ENCODE measurements around the gene TSHZ2. TPM values are rescaled to one million over a fixed set of nuclear protein-coding genes. Genes with fewer than 3 reads are reported as not detected.

Gene TSHZ2
- total and polyA plus RNA-seq, 2 donors (not counting 1 experiment from before 2014, with no cell fraction given): 1.00 to 5.7 TPM

DNA sequence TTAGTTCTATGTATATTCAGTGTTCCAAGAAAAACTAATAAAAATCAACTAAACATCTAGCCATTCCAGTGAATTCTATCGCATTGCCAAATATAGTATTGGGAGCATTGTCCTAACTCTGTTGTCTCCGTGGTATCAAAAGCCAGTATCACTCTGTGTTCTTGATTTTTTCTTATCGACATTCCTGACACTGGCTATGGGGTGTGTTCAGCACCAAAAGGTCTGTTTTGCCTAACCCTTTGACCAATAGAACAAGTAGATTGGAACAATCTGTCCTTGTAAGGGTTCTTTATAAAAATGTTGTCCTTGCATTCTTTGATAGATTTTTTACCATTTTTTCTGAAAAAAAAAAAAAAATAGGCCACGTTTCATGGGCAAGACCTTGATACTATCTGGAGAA, 161.5 kb downstream of the TSHZ2 start:
- no peaks in the 10 kb centered on the region for H3K79me2 ChIP-seq (ENCODE audit: control insufficient read depth, insufficient read depth, low read length)
- no peaks in the 10 kb centered on the region for H3K9me3 ChIP-seq (ENCODE audit: control extremely low read depth in 1 of 3, control insufficient read depth in 2 of 3, insufficient read depth in 1 of 3, low read length in 2 of 3)
- Mint-ChIP-seq H3K27me3 (peaks cover 9% of the 10 kb centered on the region), H3K27ac (no peak overlapping the region), H3K9me3 (ENCODE audit: insufficient read depth) (no peaks in the 10 kb centered on the region), H3K4me3 (no peak overlapping the region), H3K4me1 (no peaks in the 10 kb centered on the region)
- ChIA-PET POLR2A (no interaction called here), CTCF (no interaction called here)
- H3K4me3 ChIP-seq (ENCODE audit: control extremely low read depth in 1 of 5, extremely low read depth in 1 of 5, insufficient read depth in 1 of 5, low read depth in 2 of 5, low read length in 4 of 5): no peak overlapping the region
- intact Hi-C loops (cut with micrococcal nuclease): no loop called here
- H3K27me3 ChIP-seq (replicated peaks in 1 of 4; ENCODE audit: control extremely low read depth in 1 of 4, control insufficient read depth in 3 of 4, insufficient read depth in 4 of 4, low read length in 3 of 4): peaks cover 0 to 3% (median 0%) of the 10 kb centered on the region in 4 experiments
- H3K27ac ChIP-seq (ENCODE audit: low read length in 2 of 2): no peak overlapping the region
- DNase-seq (no peak), ATAC-seq (ENCODE audit: low read depth) (no peak)
- no peak overlapping the region for H2AFZ ChIP-seq (ENCODE audit: insufficient read depth, low read depth, low read length, poor library complexity, severe bottlenecking)
- H3K9ac ChIP-seq (ENCODE audit: low read length): no peak overlapping the region
- no peak overlapping the region for H3K4me2 ChIP-seq (replicated peaks; ENCODE audit: low read depth, low read length, poor library complexity, severe bottlenecking)
- no peaks in the 10 kb centered on the region for H3K4me1 ChIP-seq (ENCODE audit: control insufficient read depth in 2 of 2, insufficient read depth in 2 of 2, low read length in 2 of 2)
- H3K36me3 ChIP-seq (replicated peaks in 1 of 2; ENCODE audit: control extremely low read depth in 1 of 2, control insufficient read depth in 1 of 2, extremely low read depth in 1 of 2, insufficient read depth in 2 of 2, low read length in 1 of 2): no peaks in the 10 kb centered on the region
- H4K20me1 ChIP-seq (ENCODE audit: control insufficient read depth, insufficient read depth, low read length, poor library complexity, severe bottlenecking): no peaks in the 10 kb centered on the region
- WGBS (ENCODE audit: insufficient coverage): 90% methylated on average over 3 of the region's 4 CpGs
- TF ChIP-seq EZH2 (IDR thresholded peaks at IDR 0.05; ENCODE audit: borderline replicate concordance, insufficient read depth, low read depth, low read length, poor library complexity, severe bottlenecking): no peak
- TF ChIP-seq, protein P1, sequence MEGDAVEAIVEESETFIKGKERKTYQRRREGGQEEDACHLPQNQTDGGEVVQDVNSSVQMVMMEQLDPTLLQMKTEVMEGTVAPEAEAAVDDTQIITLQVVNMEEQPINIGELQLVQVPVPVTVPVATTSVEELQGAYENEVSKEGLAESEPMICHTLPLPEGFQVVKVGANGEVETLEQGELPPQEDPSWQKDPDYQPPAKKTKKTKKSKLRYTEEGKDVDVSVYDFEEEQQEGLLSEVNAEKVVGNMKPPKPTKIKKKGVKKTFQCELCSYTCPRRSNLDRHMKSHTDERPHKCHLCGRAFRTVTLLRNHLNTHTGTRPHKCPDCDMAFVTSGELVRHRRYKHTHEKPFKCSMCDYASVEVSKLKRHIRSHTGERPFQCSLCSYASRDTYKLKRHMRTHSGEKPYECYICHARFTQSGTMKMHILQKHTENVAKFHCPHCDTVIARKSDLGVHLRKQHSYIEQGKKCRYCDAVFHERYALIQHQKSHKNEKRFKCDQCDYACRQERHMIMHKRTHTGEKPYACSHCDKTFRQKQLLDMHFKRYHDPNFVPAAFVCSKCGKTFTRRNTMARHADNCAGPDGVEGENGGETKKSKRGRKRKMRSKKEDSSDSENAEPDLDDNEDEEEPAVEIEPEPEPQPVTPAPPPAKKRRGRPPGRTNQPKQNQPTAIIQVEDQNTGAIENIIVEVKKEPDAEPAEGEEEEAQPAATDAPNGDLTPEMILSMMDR (IDR thresholded peaks at IDR 0.05): no peak

DNA sequence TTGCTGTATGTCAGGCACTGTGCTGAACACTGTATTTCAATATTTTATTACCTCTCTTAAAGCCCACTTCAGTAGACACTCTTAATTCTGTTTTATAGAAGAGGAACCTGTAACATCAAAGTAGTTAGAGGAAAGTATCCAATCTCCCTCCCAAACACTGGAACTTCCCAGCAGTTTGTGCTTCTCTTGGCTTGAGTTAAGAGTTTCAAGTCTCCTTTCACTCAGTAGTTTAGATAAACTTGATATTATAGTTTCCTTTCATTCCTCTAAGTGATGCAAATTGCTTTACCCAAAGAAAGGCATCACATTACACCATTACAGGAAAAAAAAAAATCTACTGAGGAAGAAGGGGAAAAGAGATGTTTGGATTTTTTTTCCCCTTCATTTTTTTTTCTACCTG, 164.3 kb downstream of the TSHZ2 start:
- Histone ChIP-seq H3K4me2 (replicated peaks; ENCODE audit: low read depth, low read length, poor library complexity, severe bottlenecking) (no peak overlapping the region), H3K9ac (ENCODE audit: low read length) (no peak overlapping the region), H3K4me3 (ENCODE audit: control extremely low read depth in 1 of 5, extremely low read depth in 1 of 5, insufficient read depth in 1 of 5, low read depth in 2 of 5, low read length in 4 of 5) (no peak overlapping the region), H3K9me3 (ENCODE audit: control extremely low read depth in 1 of 3, control insufficient read depth in 2 of 3, insufficient read depth in 1 of 3, low read length in 2 of 3) (peaks cover 0 to 3% (median 0%) of the 10 kb centered on the region in 3 donors), H3K4me1 (ENCODE audit: control insufficient read depth in 2 of 2, insufficient read depth in 2 of 2, low read length in 2 of 2) (no peaks in the 10 kb centered on the region), H3K79me2 (ENCODE audit: control insufficient read depth, insufficient read depth, low read length) (no peaks in the 10 kb centered on the region), H2AFZ (ENCODE audit: insufficient read depth, low read depth, low read length, poor library complexity, severe bottlenecking) (no peak overlapping the region), H3K27ac (ENCODE audit: low read length in 2 of 2) (no peak overlapping the region), H3K36me3 (replicated peaks in 1 of 2; ENCODE audit: control extremely low read depth in 1 of 2, control insufficient read depth in 1 of 2, extremely low read depth in 1 of 2, insufficient read depth in 2 of 2, low read length in 1 of 2) (no peaks in the 10 kb centered on the region), H3K27me3 (replicated peaks in 1 of 4; ENCODE audit: control extremely low read depth in 1 of 4, control insufficient read depth in 3 of 4, insufficient read depth in 4 of 4, low read length in 3 of 4) (peaks cover 0 to 3% (median 0%) of the 10 kb centered on the region in 4 experiments), H4K20me1 (ENCODE audit: control insufficient read depth, insufficient read depth, low read length, poor library complexity, severe bottlenecking) (no peaks in the 10 kb centered on the region)
- TF ChIP-seq EZH2 (IDR thresholded peaks at IDR 0.05; ENCODE audit: borderline replicate concordance, insufficient read depth, low read depth, low read length, poor library complexity, severe bottlenecking): no peak
- TF ChIP-seq, protein P1 (IDR thresholded peaks at IDR 0.05): no peak
- DNase-seq (no peak), ATAC-seq (ENCODE audit: low read depth) (no peak)
- no peaks in the 10 kb centered on the region for H3K4me1 Mint-ChIP-seq
- no peak overlapping the region for H3K4me3 Mint-ChIP-seq
- H3K27me3 Mint-ChIP-seq: peaks cover 11% of the 10 kb centered on the region
- intact Hi-C loops (cut with micrococcal nuclease): no loop called here
- POLR2A ChIA-PET: no interaction called here
- no peaks in the 10 kb centered on the region for H3K9me3 Mint-ChIP-seq (ENCODE audit: insufficient read depth)
- CTCF ChIA-PET: no interaction called here
- no peak overlapping the region for H3K27ac Mint-ChIP-seq
